SK-N-SH (cell line): ENCODE results near the gene CTAG1A.

Source experiments
- CTCF ChIP-seq: fragments of 200-600 bp; sonication (generic); IDR thresholded peaks from 2 replicates; pipeline ENCODE4 v1.6.1; 2017; ENCODE audit warnings: antibody characterized with exemption, mild to moderate bottlenecking, moderate library complexity
- EP300 ChIP-seq, 2 experiments: IDR thresholded peaks; 2 replicates each; pipeline versions ENCODE4 v1.4.0 to v1.6.1; 2012; ENCODE audit warnings: borderline replicate concordance in 1 of 2, low read depth in 1 of 2, low read length in 1 of 2
- GATA2 ChIP-seq: sonication (generic); formaldehyde crosslinking; IDR thresholded peaks from 2 replicates; pipeline ENCODE4 v1.5.0; 2020; ENCODE audit warnings: mild to moderate bottlenecking, missing genetic modification reagents
- JUND ChIP-seq: IDR thresholded peaks from 2 replicates; pipeline ENCODE4 v1.4.0; 2012
- POLR2AphosphoS5 ChIP-seq: IDR thresholded peaks from 2 replicates; pipeline ENCODE4 v1.6.1; 2012; ENCODE audit warnings: low read depth, low read length
- RAD21 ChIP-seq: IDR thresholded peaks from 2 replicates; pipeline ENCODE4 v1.6.1; 2012; ENCODE audit warnings: mild to moderate bottlenecking, low read length
- RXRA ChIP-seq: IDR thresholded peaks from 2 replicates; pipeline ENCODE4 v1.4.0; 2012; ENCODE audit warnings: low read depth, mild to moderate bottlenecking, borderline replicate concordance
- TAF1 ChIP-seq: IDR thresholded peaks from 2 replicates; pipeline ENCODE4 v1.6.1; 2012; ENCODE audit warnings: low read depth, mild to moderate bottlenecking, low read length, moderate library complexity, borderline replicate concordance
- TEAD4 ChIP-seq: IDR thresholded peaks from 2 replicates; pipeline ENCODE4 v1.4.0; 2012; ENCODE audit warnings: mild to moderate bottlenecking, borderline replicate concordance; ENCODE audit not compliant: insufficient read depth
- YY1 ChIP-seq: IDR thresholded peaks from 2 replicates; pipeline ENCODE4 v1.4.0; 2012; ENCODE audit warnings: low read depth, mild to moderate bottlenecking

- TF ChIP-seq CTCF (no peak), JUND (no peak), TEAD4 (no peak), EP300 (IDR thresholded peaks at IDR 0.05; ENCODE audit: borderline replicate concordance in 1 of 2, low read depth in 1 of 2, low read length in 1 of 2) (no peak), POLR2AphosphoS5 (no peak), GATA2 (CRISPR knock-in tag) (no peak), RAD21 (no peak), RXRA (no peak), YY1 (no peak), TAF1 (no peak)
Observed at GRCh38 chrX:154599531-154599930, 14.6 kb downstream of the CTAG1A start.
